HG03439 (cell line): ENCODE measurements around the gene RASL11B.

ENCODE experiments used
- ATAC-seq: cut with Tn5 transposase; IDR thresholded peaks from one replicate; pipeline ENCODE4 v1.9.1; 2021; ENCODE audit warnings: mild to moderate bottlenecking, moderate library complexity; ENCODE audit not compliant: unreplicated experiment

The RASL11B gene

GRCh38 chr4:52842792-52843191 is 19.3 kb upstream of the RASL11B start:
- no peak for ATAC-seq

GRCh38 chr4:52843351-52843750 is 18.8 kb upstream of the RASL11B start:
- ATAC-seq: no peak

- ATAC-seq: no peak
Observed at GRCh38 chr4:52843958-52844357, 18.2 kb upstream of the RASL11B start.

GRCh38 chr4:52844596-52844995 is 17.5 kb upstream of the RASL11B start:
- ATAC-seq: no peak

GRCh38 chr4:52846502-52846901 is 15.6 kb upstream of the RASL11B start:
- no peak for ATAC-seq

GRCh38 chr4:52848254-52848653 is 13.9 kb upstream of the RASL11B start:
- no peak for ATAC-seq

GRCh38 chr4:52850406-52851124 is 11.6 kb upstream of the RASL11B start:
- ATAC-seq: no peak

GRCh38 chr4:52852041-52852440 is 10.1 kb upstream of the RASL11B start:
- ATAC-seq: no peak

GRCh38 chr4:52852711-52853110 is 9.4 kb upstream of the RASL11B start:
- no peak for ATAC-seq

- ATAC-seq: no peak
Observed at GRCh38 chr4:52853351-52853750, 8.8 kb upstream of the RASL11B start.

GRCh38 chr4:52856801-52857200 is 5.3 kb upstream of the RASL11B start:
- ATAC-seq: no peak

- no peak for ATAC-seq
Observed at GRCh38 chr4:52860361-52860760, 1.8 kb upstream of the RASL11B start.

- ATAC-seq: no peak
Observed at GRCh38 chr4:52861171-52861823, 820 bp upstream of the RASL11B start.

- no peak for ATAC-seq
Observed at GRCh38 chr4:52862639-52863161, 583 bp downstream of the RASL11B start.

GRCh38 chr4:52863324-52863723 is 1.2 kb downstream of the RASL11B start:
- ATAC-seq: no peak

- ATAC-seq: no peak
Observed at GRCh38 chr4:52864793-52865192, 2.7 kb downstream of the RASL11B start.

GRCh38 chr4:52865300-52865699 is 3.2 kb downstream of the RASL11B start:
- ATAC-seq: no peak

GRCh38 chr4:52866734-52867133 is 4.6 kb downstream of the RASL11B start:
- ATAC-seq: no peak

- no peak for ATAC-seq
Observed at GRCh38 chr4:52867163-52867562, 5.0 kb downstream of the RASL11B start.

GRCh38 chr4:52868133-52868532 is 6.0 kb downstream of the RASL11B start:
- ATAC-seq: no peak

GRCh38 chr4:52869196-52869595 is 7.1 kb downstream of the RASL11B start:
- no peak for ATAC-seq

- no peak for ATAC-seq
Observed at GRCh38 chr4:52869656-52870055, 7.5 kb downstream of the RASL11B start.
